HG03060 (cell line): ENCODE data around the gene MYCBPAP.

Experiments
- ATAC-seq: cut with Tn5 transposase; IDR thresholded peaks from one replicate; pipeline ENCODE4 v1.9.1; 2021; ENCODE audit warnings: low read depth, moderate number of reproducible peaks; ENCODE audit not compliant: unreplicated experiment

Gene MYCBPAP

GRCh38 chr17:50514936-50515702 lies 6.9 kb downstream of the MYCBPAP start:
- ATAC-seq: no peak

DNA sequence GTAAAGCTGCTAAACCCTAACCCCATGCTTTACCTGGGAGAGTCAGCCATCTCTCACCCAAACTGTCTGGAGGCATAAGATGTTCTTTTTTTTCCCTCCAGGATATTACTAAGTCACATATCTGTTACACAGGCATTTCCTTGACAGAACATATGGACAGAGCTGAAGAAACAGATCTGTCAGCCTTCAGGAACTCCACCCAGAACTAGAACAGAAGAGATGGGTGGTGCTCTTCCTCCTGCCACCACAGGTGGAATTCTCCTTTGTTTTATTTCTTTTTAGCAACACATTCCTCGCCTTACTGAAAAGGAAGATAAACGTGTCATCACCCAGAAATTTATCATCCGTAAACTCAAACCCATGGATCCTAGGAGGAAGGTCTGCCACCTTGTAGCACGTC lies 8.8 kb downstream of the MYCBPAP start:
- no peak for ATAC-seq

DNA sequence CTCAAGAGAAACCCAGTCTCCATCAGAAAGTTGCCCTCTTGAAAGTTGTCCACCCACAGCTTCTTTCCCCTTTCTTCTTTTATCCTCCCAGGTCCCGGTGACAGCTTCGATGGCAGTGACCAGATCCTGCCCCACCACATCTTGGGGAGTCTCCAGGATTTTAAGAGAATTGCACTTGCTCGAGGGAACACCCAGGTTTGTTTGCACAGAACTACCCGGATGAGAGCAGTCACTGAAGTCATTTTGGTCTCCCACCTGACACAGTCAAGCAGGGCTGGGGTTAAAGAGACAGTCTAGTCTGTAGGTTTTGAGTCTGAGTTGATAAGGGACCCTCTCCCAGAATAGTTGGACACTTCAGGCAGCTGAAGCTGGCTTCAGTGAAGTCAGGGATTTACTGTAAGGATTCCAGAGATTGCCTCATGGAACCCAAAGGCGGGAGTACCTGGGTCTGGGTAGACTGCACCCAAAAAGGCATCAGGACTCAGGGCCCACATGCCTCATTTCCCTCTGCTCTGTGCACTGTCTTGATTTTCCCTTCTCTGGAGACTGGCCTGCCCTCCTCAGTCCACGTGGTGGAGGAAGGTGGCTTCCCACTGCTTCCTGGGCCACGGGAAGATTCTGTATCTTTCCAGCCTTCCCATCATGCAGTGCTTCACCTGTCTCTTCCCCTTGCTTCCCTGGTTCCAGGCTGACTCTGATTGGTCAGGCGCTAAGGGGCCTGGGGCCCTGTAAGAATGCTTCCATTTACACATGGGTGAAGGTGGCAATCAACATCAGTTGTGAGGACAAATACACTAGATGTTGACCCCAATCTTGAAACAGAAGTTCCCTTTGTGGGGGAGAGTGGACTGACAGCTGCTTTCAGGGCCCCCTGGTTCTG lies 9.5 kb downstream of the MYCBPAP start:
- no peak for ATAC-seq

- ATAC-seq: no peak
Observed at GRCh38 chr17:50518384-50519023, 10.3 kb downstream of the MYCBPAP start.

DNA sequence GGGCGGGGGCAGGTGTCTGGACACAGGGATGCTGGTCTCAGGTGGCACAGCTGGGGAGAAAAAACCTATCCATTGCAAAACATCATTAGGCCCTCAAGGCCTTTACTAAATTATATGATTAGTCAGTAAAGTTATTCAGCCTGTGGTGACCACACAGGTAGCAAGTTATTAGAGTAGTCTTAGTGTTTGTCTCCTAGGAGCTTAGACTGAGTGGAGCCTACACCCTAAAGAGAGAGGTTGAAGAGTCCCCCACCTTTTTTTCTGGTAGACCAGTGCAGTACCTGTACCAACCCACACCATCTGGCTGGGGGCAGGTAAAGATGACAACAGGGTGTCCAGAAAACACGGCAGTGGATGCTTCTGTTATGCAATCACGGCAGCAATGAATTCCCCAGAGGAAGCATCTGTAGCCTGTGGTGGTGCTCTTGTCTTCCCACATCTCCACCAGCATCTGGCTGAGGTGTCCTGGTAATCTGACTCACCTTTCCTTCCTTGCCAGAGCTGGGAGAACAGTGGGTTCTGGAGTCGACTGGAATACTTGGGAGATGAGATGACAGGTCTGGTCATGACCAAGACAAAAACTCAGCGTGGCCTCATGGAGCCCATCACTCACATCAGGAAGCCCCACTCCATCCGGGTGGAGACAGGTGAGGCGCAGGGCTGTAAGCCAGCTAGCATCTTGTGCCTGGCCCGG lies 11.0 kb downstream of the MYCBPAP start:
- ATAC-seq: no peak

- ATAC-seq: no peak
Observed at GRCh38 chr17:50520483-50520882, 12.2 kb downstream of the MYCBPAP start.

DNA sequence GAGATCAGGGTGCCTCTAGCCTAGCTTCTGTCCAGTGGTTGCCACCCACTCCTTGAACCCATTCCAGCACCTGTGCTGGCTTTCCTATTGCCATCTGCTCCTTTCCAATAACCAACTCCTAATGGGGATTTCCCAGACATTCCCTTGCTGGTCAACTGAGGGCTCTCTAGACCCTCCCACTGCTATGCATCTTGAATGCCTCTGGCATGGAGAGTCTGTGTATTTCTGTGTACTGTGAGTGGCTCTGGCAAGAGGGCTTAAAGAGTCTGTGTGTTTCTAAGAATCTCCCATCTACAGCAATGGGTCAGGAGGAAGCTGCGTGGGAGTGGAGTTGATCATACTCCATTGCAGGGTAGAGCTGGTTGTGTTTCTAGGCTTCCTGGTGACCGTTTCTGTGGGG lies 13.3 kb downstream of the MYCBPAP start:
- ATAC-seq: no peak

- no peak for ATAC-seq
Observed at GRCh38 chr17:50522766-50523165, 14.5 kb downstream of the MYCBPAP start.

DNA sequence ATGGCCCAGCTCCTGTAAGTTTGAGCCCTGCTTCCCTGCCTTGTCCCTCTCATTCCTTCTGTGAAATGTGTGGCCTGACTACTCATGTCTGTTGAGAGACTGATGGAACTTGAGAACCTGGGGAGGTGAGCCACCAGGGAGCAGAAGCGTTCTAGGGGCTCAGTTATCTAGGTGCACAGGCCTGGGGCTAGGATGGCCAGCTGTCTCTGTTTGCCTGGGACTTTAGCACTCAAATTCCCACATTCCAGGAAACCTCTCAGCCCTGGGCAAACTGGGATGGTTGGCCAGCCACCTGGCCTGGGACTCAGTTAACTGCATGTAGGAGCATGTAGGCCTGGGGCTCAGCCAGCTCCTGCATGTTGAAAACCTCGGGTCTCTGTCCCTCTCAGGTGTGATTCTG lies 15.0 kb downstream of the MYCBPAP start:
- no peak for ATAC-seq

- no peak for ATAC-seq
Observed at GRCh38 chr17:50524838-50525237, 16.6 kb downstream of the MYCBPAP start.

DNA sequence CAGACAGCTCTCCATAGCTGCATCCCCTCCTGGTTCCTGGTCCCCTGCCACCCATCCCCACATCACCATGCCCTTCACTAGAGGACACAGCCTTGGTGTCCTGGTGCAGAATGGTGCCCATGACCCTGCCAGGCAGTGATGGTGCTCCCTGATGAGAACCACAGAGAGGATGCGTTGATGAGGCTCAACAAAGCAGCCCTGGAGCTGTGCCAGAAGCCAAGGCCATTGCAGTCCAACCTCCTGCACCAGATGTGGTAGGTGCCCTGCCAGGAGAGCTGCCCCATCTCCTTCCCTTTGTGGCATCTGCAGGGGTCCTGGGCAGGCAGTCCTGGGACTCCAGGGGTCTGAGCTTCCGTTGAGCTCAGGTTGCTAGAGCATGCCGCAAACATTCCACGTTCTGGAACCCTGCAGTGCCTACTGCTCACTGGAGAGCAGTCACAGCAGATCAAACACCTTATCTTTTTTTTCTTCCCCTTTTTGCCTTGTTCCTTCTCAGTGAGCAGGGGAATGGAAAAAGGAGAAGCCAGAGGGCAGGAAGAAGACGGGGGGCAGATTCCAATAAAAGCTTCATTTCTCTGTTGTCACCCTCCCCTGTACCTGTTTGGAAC lies 19.0 kb downstream of the MYCBPAP start:
- ATAC-seq: no peak

DNA sequence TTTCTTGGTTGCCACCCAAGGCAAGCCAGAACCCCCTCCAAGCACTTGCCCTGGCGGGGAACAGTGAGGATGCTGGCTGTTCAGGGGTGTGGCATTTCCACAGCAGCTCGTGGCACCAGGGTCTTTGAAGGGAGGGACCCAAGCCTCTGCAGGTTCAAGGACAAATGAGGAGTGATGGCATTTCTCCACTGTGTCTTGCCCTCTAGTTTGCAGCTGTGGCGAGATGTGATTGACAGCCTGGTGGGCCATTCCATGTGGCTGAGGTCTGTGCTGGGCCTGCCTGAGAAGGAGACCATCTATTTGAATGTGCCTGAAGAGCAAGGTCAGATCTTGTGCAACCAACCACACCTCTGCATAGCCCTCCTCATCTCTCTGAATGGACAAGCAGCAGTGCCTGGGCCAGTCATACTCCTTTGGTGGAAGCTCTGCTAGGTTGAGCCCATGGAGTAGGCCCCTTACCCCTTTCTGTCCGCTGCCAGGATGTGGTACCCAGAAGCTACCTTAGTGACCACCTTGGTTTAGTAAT lies 19.8 kb downstream of the MYCBPAP start:
- ATAC-seq: no peak

DNA sequence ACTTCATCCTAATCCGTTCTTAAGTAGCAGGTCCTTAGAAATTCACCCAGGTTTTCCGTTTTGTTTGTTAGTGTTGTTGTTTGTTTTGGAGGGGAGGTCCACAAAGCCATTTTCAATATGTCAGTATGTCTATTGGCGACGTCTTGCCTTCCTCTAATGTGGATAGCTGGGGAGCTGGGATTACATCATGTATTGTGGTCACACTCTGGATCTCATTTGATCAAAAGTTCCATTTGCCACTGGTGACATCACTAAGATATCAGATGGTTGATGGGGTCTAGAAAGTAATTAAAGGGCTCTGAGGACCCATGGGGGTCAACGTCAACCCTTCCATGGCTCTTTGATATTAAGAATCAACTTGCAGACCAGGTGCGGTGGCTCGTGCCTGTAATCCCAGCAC lies 21.6 kb downstream of the MYCBPAP start:
- ATAC-seq: no peak

- no peak for ATAC-seq
Observed at GRCh38 chr17:50531428-50532025, 23.3 kb downstream of the MYCBPAP start.

DNA sequence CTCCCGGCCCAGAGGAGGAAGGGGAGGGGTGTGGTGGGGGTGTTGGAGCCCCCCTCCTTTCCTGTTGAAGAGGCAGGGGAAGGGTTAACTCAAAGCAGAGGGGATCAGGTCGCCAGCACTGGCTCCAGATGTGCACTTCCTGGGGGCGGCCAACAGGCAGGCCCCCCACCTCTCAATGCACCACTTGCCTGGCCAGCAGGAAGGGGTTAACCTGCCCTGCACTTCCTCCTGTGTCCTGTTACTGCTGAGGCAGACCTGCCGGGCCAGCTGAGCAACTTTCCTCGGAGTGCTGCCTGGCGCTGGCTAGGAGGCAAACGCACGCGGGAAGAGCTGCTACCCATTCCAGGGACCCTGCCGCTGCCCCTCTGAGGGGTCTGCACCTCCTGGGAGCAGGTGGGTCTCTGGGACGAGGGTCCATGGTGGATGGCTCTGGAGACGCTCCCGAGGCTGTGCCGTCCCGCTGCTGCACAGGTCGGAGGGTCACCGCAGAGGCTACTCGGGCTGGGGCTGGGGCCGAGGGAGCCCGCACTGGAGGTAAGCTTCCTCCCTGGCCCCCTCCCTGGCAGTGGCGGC lies 24.3 kb downstream of the MYCBPAP start, which contains the start of gene EPN3:
EPN3 (plus strand) TSS at position 284 of the 573 bp plus-strand sequence. CDS start 3,822 bp downstream, outside the sequence.
- no peak for ATAC-seq

DNA sequence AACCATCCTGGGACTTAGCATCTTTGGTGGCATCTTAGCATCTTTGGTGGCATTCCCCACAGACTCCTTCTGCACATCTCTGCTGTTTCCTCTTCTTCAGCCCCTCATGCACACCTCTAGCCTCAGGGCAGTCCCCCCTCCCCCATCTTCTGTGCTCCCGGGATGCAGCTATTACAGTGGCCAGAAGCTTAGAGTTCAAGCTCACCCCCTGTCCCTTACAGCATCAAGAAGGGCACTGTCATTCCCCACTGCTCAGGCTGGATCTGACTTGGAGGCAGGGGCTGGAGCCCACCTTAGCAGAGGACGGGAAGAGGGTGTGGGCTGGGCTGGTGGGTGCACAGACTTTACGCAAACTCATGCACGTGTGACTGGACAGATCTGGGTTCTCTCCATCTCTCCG lies 24.9 kb downstream of the MYCBPAP start:
- ATAC-seq: no peak

- ATAC-seq: no peak
Observed at GRCh38 chr17:50533720-50534148, 25.5 kb downstream of the MYCBPAP start.

DNA sequence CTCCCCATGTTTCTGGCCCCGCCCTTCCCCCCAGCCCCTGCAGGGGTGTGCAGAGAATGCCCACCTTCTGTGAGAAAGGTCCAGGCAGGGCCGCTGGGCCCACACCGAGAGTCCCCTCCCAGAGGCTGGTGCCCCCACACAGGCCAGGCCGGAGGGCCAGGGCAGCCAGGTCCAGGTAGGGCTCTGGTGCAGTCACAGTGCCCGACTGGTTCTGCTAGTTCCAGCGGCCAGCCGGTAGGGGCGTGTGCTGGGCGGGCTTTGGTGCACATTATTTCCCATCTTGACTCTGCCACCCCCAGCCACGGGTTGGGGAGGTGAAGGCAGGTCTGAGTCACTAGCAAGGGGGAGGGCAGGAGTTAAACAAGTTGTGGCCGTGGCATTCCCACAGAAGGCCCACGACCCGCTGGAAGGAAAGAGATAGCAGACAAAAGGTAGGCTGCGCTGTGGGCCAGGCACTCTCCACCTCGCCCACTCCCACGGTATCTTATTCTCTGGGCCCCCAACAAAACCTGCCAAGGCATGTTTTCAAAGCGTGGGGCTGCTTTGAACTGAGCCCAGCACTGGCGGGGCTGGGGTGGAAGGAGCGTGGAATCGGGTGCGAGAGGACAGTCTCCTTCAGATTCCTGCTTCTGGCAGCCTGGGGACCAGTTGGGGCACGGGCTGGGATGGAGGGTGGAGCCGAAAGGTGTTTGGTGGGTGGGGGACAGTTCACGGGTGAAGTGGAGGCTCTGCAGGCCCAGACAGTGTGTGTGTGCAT lies 26.2 kb downstream of the MYCBPAP start:
- no peak for ATAC-seq

DNA sequence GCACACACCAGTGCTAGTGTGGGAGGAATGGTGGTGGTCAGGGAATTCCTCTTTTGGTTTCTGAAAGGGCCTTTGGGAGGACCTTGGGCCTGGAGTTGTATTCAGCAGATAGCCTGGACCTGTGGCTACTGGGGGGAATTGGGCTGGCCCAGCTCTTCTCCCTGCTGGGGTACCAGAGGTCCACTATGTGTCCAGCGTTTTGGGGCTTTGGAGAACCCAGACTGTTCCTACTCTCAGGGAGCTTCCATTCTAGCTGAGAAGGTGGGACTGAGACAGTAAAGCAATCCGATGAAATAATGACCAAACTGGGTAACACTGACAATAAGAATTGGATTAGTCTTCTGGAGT lies 26.7 kb downstream of the MYCBPAP start:
- ATAC-seq: no peak
